Hepatocyte (in vitro differentiated cells): ENCODE results near the gene AKAP6. TPM values are rescaled to one million over a fixed set of nuclear protein-coding genes. Genes with fewer than 3 reads are reported as not detected.

Source experiments
- DNase-seq: peaks from one replicate; pipeline ENCODE4 v3.0.0-alpha.2; 2016; ENCODE audit warnings: low spot score
- H2AFZ ChIP-seq: fragments of 200-600 bp; sonication (generic); 2 replicates; pipeline ENCODE4 v1.6.0; 2016; ENCODE audit warnings: antibody characterized with exemption, mild to moderate bottlenecking
- H3K27ac ChIP-seq: fragments of 200-600 bp; sonication (generic); 2 replicates; pipeline ENCODE4 v1.5.1; 2016; ENCODE audit warnings: mild to moderate bottlenecking
- H3K27me3 ChIP-seq: fragments of 200-600 bp; sonication (generic); 2 replicates; pipeline ENCODE4 v1.6.1; 2016
- H3K36me3 ChIP-seq: fragments of 200-600 bp; sonication (generic); replicated peaks from 2 replicates; pipeline ENCODE4 v1.5.1; 2016; ENCODE audit warnings: low read depth; ENCODE audit not compliant: insufficient read depth
- H3K4me1 ChIP-seq: fragments of 200-600 bp; sonication (generic); 2 replicates; pipeline ENCODE4 v1.5.1; 2016; ENCODE audit warnings: mild to moderate bottlenecking, moderate library complexity; ENCODE audit not compliant: insufficient read depth
- H3K4me2 ChIP-seq: fragments of 200-600 bp; sonication (generic); 2 replicates; pipeline ENCODE4 v1.6.0; 2016
- H3K4me3 ChIP-seq: fragments of 200-600 bp; sonication (generic); 2 replicates; pipeline ENCODE4 v1.5.1; 2016; ENCODE audit warnings: mild to moderate bottlenecking
- H3K79me2 ChIP-seq: fragments of 200-600 bp; sonication (generic); 2 replicates; pipeline ENCODE4 v1.6.0; 2017; ENCODE audit warnings: mild to moderate bottlenecking
- H3K9me2 ChIP-seq: fragments of 200-600 bp; sonication (generic); replicated peaks from 2 replicates; pipeline ENCODE4 v1.6.0; 2017; ENCODE audit warnings: mild to moderate bottlenecking; ENCODE audit not compliant: insufficient read depth
- H3K9me3 ChIP-seq: fragments of 200-600 bp; sonication (generic); 2 replicates; pipeline ENCODE4 v1.5.1; 2016; ENCODE audit warnings: low read depth, mild to moderate bottlenecking
- H4K20me1 ChIP-seq: fragments of 200-600 bp; sonication (generic); 2 replicates; pipeline ENCODE4 v1.6.0; 2016; ENCODE audit warnings: mild to moderate bottlenecking; ENCODE audit not compliant: insufficient read depth, poor library complexity, severe bottlenecking
- EZH2 ChIP-seq: fragments of 200-600 bp; sonication (generic); IDR thresholded peaks from 2 replicates; pipeline ENCODE4 v1.6.1; 2016; ENCODE audit warnings: antibody characterized with exemption, mild to moderate bottlenecking, borderline replicate concordance
- EZH2phosphoT487 ChIP-seq: fragments of 200-600 bp; sonication (generic); IDR thresholded peaks from one replicate; pipeline ENCODE4 v1.6.1; 2018; ENCODE audit warnings: antibody characterized with exemption, mild to moderate bottlenecking, low read depth, moderate library complexity; ENCODE audit not compliant: unreplicated experiment, severe bottlenecking
- WGBS: methylation state at CpG from one replicate; pipeline ENCODE4 v1.1.6; 2016; ENCODE audit warnings: low lambda C conversion rate; ENCODE audit errors: missing lambda C conversion rate; 5-methylcytosine and 5-hydroxymethylcytosine counted together
- polyA plus RNA-seq: library from polyadenylated mRNA; unstranded; fragments of >200 nt; fragmentation: Nextera tagmentation; extraction: Ambion mirVana; gene quantifications from 2 replicates; pipeline ENCODE4 v1.2.1, GENCODE V29; 2016
- total RNA-seq: library from RNA; depleted of rRNA; stranded (reverse); fragments of >200 nt; gene quantifications from 2 replicates; pipeline ENCODE4 v1.2.3, GENCODE V29; 2014
- TF ChIP-seq, protein P1 (sequence below): fragments of 200-600 bp; sonication (generic); IDR thresholded peaks from 2 replicates; pipeline ENCODE4 v1.5.1; 2016; ENCODE audit warnings: antibody characterized with exemption, mild to moderate bottlenecking; ENCODE audit not compliant: poor library complexity

Gene AKAP6
- total and polyA plus RNA-seq, 2 experiments from 2014 or later: 1.1 to 2.1 TPM

DNA sequence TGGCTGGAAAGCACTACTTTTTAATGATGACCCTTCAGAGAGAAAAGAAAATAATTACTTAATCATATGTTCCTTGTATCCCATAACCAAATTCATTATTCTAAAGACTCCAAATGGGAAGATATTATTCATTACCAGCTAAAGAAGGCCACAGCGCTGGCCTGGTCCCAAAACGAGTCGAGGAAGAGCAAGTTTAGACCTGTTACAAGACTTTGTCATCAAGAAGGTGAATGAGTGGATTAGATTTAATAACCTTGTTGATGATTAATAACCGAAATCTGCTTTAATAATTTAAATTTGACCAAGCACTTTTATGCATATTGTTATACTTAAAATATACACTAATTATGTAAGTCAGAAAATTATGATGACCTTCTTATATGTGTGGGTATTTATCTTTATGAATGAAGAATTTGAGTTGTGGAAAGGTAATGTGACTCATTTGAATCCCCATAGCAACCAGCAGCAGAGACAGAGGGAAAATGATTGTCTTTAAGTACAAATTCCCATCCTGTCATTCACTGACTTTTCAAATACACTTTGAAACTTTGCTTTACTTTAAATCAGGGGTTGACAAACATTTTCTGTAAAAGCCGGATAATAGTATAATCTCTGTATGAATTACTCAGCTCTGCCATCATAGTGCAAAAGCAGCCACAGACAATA is 409.2 kb downstream of the AKAP6 start:
- no peaks in the 10 kb centered on the region for H4K20me1 ChIP-seq
- no peaks in the 10 kb centered on the region for H3K9me3 ChIP-seq
- DNase-seq: no peak
- WGBS: 94% methylated on average over 5 of the region's 5 CpGs
- no peaks in the 10 kb centered on the region for H3K79me2 ChIP-seq
- H3K27me3 ChIP-seq: no peaks in the 10 kb centered on the region
- H3K27ac ChIP-seq: no peak overlapping the region
- H3K4me1 ChIP-seq: no peaks in the 10 kb centered on the region
- no peaks in the 10 kb centered on the region for H3K9me2 ChIP-seq
- H3K4me3 ChIP-seq: no peak overlapping the region
- TF ChIP-seq EZH2 (no peak), EZH2phosphoT487 (no peak)
- TF ChIP-seq, protein P1, sequence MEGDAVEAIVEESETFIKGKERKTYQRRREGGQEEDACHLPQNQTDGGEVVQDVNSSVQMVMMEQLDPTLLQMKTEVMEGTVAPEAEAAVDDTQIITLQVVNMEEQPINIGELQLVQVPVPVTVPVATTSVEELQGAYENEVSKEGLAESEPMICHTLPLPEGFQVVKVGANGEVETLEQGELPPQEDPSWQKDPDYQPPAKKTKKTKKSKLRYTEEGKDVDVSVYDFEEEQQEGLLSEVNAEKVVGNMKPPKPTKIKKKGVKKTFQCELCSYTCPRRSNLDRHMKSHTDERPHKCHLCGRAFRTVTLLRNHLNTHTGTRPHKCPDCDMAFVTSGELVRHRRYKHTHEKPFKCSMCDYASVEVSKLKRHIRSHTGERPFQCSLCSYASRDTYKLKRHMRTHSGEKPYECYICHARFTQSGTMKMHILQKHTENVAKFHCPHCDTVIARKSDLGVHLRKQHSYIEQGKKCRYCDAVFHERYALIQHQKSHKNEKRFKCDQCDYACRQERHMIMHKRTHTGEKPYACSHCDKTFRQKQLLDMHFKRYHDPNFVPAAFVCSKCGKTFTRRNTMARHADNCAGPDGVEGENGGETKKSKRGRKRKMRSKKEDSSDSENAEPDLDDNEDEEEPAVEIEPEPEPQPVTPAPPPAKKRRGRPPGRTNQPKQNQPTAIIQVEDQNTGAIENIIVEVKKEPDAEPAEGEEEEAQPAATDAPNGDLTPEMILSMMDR: no peak
- no peak overlapping the region for H3K4me2 ChIP-seq
- H3K36me3 ChIP-seq: no peaks in the 10 kb centered on the region
- H2AFZ ChIP-seq: no peak overlapping the region

DNA sequence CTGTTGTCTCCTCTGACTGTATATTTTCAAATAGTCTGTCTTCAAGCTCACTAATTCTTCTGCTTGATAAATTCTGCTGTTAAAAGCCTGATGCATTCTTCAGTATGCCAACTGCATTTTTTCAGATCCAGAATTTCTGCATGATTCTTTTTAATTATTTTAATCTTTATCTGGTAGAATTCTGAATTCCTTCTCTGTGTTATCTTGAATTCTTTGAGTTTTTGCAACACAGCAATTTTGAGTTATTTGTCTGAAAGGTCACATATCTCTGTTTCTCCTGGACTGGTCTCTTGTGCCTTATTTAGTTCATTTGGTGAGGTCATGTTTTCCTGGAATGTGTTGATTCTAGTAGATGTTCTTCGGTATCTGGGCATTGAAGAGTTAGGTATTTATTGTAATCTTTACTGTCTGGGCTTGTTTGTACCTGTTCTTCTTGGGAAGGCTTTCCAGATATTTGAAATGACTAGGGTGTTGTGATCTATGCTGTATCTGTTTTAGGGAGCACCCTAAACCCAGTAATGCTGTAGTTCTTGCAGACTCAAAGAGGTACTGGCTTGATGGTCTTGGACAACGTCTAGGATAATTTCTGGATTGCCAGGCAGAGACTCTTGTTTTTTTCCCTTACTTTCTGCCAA is 415.8 kb downstream of the AKAP6 start:
- Histone ChIP-seq H3K79me2 (no peaks in the 10 kb centered on the region), H3K4me2 (no peak overlapping the region), H3K9me3 (no peaks in the 10 kb centered on the region), H3K36me3 (no peaks in the 10 kb centered on the region), H3K27me3 (no peaks in the 10 kb centered on the region), H3K27ac (no peak overlapping the region), H3K4me3 (no peak overlapping the region), H2AFZ (no peak overlapping the region), H4K20me1 (no peaks in the 10 kb centered on the region), H3K4me1 (no peaks in the 10 kb centered on the region), H3K9me2 (no peaks in the 10 kb centered on the region)
- TF ChIP-seq EZH2phosphoT487: no peak
- no peak for TF ChIP-seq EZH2
- TF ChIP-seq, protein P1: no peak
- no peak for DNase-seq
- WGBS: 60% methylated on average over 2 of the region's 2 CpGs

DNA sequence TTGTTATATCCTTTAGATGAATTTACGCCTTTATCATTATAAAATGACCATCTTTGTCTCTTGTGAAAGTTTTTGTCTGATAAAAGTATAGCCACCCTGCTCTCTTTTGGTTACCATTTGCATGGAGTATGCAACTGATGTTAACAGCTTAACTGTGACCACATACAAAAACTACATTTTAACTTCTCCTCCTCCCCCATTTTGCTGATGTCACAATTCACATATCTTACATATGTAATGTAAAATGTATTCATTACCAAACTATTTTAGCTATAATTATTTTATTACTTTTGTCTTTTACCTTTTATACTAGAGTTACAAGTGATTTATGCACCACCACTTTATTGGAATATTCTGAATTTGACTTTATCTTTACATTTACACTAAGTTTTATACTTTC is 425.1 kb downstream of the AKAP6 start:
- whole genome bisulfite sequencing: 97% methylated on average over 1 of the region's 1 CpG
- H4K20me1 ChIP-seq: no peaks in the 10 kb centered on the region
- no peak for DNase-seq

More for the DNA sequence above, 425.1 kb downstream of the AKAP6 start:
- Histone ChIP-seq H3K79me2 (no peaks in the 10 kb centered on the region), H3K9me2 (no peaks in the 10 kb centered on the region), H3K36me3 (no peaks in the 10 kb centered on the region), H3K4me2 (no peak overlapping the region), H3K4me3 (no peak overlapping the region), H3K27me3 (no peaks in the 10 kb centered on the region), H2AFZ (no peak overlapping the region), H3K27ac (no peak overlapping the region), H3K4me1 (no peaks in the 10 kb centered on the region), H3K9me3 (peaks cover 6% of the 10 kb centered on the region)
- no peak for TF ChIP-seq EZH2
- TF ChIP-seq EZH2phosphoT487: no peak
- TF ChIP-seq, protein P1: no peak
